Fibroblast of lung (primary cell): ENCODE results near the gene LIN28A. TPM values are rescaled to one million over a fixed set of nuclear protein-coding genes. Genes with fewer than 3 reads are reported as not detected.

Experiments used
- DNase-seq, 2 donors: peaks; one replicate each; pipeline versions ENCODE4 v3.0.0 to v3.0.0-alpha.2; 2010; ENCODE audit warnings: low read depth in 2 of 2
- H2AFZ ChIP-seq: 2 replicates; pipeline ENCODE4 v1.5.1; 2012; ENCODE audit warnings: low read length, control low read depth, inconsistent platforms
- H3K27ac ChIP-seq: 2 replicates; pipeline ENCODE4 v1.5.1; 2011; ENCODE audit warnings: low read length, control low read depth; ENCODE audit not compliant: insufficient read depth
- H3K27me3 ChIP-seq: 2 replicates; pipeline ENCODE4 v1.5.1; 2011; ENCODE audit warnings: mild to moderate bottlenecking, low read length; ENCODE audit not compliant: control insufficient read depth, insufficient read depth
- H3K36me3 ChIP-seq: 2 replicates; pipeline ENCODE4 v1.5.1; 2011; ENCODE audit warnings: low read length; ENCODE audit not compliant: control insufficient read depth, insufficient read depth
- H3K4me1 ChIP-seq: 2 replicates; pipeline ENCODE4 v1.5.1; 2011; ENCODE audit warnings: low read length; ENCODE audit not compliant: control insufficient read depth, insufficient read depth; ENCODE audit errors: extremely low read depth
- H3K4me2 ChIP-seq: 2 replicates; pipeline ENCODE4 v1.5.1; 2011; ENCODE audit warnings: low read length, control low read depth; ENCODE audit not compliant: insufficient read depth; ENCODE audit errors: extremely low read depth
- H3K4me3 ChIP-seq, 4 experiments: fragments of 200-600 bp in 1 of 4; sonication (generic) in 1 of 4; replicated peaks in 1 of 4; 2 replicates each; pipeline ENCODE4 v1.5.1; 2011 to 2016; ENCODE audit warnings: low read length in 4 of 4, low read depth in 3 of 4, mild to moderate bottlenecking in 3 of 4, control low read depth in 2 of 4, inconsistent platforms in 1 of 4, mixed read lengths in 1 of 4; ENCODE audit not compliant: insufficient read depth in 1 of 4; ENCODE audit errors: control extremely low read depth in 1 of 4
- H3K79me2 ChIP-seq: 2 replicates; pipeline ENCODE4 v1.5.1; 2012; ENCODE audit warnings: mild to moderate bottlenecking, low read length, inconsistent platforms; ENCODE audit not compliant: control insufficient read depth, insufficient read depth
- H3K9ac ChIP-seq: 2 replicates; pipeline ENCODE4 v1.5.1; 2011; ENCODE audit warnings: mild to moderate bottlenecking, low read length, control low read depth; ENCODE audit not compliant: insufficient read depth
- H3K9me3 ChIP-seq: 2 replicates; pipeline ENCODE4 v1.5.1; 2012; ENCODE audit warnings: low read depth, low read length; ENCODE audit not compliant: control insufficient read depth, insufficient read depth
- H4K20me1 ChIP-seq: 2 replicates; pipeline ENCODE4 v1.5.1; 2011; ENCODE audit warnings: low read length; ENCODE audit not compliant: control insufficient read depth, insufficient read depth; ENCODE audit errors: extremely low read depth
- EZH2 ChIP-seq: IDR thresholded peaks from 2 replicates; pipeline ENCODE4 v1.5.1; 2012; ENCODE audit warnings: low read length, control low read depth, mild to moderate bottlenecking; ENCODE audit errors: missing control alignments
- polyA plus RNA-seq, 2 donors: library from polyadenylated mRNA; depleted of rRNA in 1 of 2; stranded (reverse) in 1 of 2; unstranded in 1 of 2; fragments of >200 nt; gene quantifications; 2 replicates each; pipeline ENCODE4 v1.2.1, GENCODE V29; 2011 to 2012; ENCODE audit warnings: missing spikeins in 1 of 2
- total RNA-seq: library from RNA; depleted of rRNA; stranded (reverse); fragments of >200 nt; gene quantifications from 2 replicates; pipeline ENCODE4 v1.2.1, GENCODE V29; 2014
- TF ChIP-seq, protein P1 (sequence below), 2 donors: IDR thresholded peaks in 1 of 2; conservative IDR thresholded peaks in 1 of 2; 1 replicate in 1 of 2; 2 replicates in 1 of 2; pipeline ENCODE4 v1.5.1; 2011 to 2012; ENCODE audit warnings: low read length in 2 of 2, control low read depth in 1 of 2, inconsistent platforms in 1 of 2, low read depth in 1 of 2, mild to moderate bottlenecking in 1 of 2

LIN28A gene
- total and polyA plus RNA-seq, 2 donors (not counting 1 experiment from before 2014, with no cell fraction given): 0.09 TPM; not detected in 1

DNA sequence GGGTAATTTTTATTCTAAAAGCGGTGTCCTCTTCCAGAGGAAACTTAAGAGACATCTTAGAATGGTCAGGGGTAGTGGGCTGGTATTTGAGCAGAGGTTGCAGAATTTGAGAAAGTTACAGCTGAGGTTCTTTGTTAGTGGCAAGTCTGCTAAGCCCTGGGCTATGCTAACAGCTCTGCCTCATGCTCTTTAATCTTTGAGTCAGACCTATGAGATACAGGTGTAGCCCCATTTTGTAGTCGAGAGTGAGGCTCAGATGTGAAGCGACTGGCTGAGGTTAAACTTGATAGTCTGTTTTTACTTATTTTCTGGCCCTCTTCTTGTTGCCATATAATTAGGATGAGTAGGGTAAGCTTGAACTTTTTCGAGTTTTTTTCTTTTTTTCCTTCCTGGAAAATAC is 66.3 kb downstream of the LIN28A start:
- H3K36me3 ChIP-seq: peaks cover 7% of the 10 kb centered on the region
- peaks cover 3% of the 10 kb centered on the region for H3K4me1 ChIP-seq
- no peak for DNase-seq
- no peak for TF ChIP-seq EZH2
- TF ChIP-seq, protein P1, sequence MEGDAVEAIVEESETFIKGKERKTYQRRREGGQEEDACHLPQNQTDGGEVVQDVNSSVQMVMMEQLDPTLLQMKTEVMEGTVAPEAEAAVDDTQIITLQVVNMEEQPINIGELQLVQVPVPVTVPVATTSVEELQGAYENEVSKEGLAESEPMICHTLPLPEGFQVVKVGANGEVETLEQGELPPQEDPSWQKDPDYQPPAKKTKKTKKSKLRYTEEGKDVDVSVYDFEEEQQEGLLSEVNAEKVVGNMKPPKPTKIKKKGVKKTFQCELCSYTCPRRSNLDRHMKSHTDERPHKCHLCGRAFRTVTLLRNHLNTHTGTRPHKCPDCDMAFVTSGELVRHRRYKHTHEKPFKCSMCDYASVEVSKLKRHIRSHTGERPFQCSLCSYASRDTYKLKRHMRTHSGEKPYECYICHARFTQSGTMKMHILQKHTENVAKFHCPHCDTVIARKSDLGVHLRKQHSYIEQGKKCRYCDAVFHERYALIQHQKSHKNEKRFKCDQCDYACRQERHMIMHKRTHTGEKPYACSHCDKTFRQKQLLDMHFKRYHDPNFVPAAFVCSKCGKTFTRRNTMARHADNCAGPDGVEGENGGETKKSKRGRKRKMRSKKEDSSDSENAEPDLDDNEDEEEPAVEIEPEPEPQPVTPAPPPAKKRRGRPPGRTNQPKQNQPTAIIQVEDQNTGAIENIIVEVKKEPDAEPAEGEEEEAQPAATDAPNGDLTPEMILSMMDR (conservative IDR thresholded peaks at IDR 0.05 in 1 of 2, IDR thresholded peaks at IDR 0.05 in 1 of 2; ENCODE audit: low read depth in 1 of 2, low read length in 2 of 2): no peak
- H3K9me3 ChIP-seq: no peaks in the 10 kb centered on the region
- H3K27me3 ChIP-seq: no peaks in the 10 kb centered on the region
- H3K79me2 ChIP-seq: peaks cover 18% of the 10 kb centered on the region
- H3K4me2 ChIP-seq: no peak overlapping the region
- H3K4me3 ChIP-seq: no peak overlapping the region
- no peak overlapping the region for H2AFZ ChIP-seq
- peaks cover 1% of the 10 kb centered on the region for H4K20me1 ChIP-seq
- H3K27ac ChIP-seq: no peak overlapping the region
- no peak overlapping the region for H3K9ac ChIP-seq

DNA sequence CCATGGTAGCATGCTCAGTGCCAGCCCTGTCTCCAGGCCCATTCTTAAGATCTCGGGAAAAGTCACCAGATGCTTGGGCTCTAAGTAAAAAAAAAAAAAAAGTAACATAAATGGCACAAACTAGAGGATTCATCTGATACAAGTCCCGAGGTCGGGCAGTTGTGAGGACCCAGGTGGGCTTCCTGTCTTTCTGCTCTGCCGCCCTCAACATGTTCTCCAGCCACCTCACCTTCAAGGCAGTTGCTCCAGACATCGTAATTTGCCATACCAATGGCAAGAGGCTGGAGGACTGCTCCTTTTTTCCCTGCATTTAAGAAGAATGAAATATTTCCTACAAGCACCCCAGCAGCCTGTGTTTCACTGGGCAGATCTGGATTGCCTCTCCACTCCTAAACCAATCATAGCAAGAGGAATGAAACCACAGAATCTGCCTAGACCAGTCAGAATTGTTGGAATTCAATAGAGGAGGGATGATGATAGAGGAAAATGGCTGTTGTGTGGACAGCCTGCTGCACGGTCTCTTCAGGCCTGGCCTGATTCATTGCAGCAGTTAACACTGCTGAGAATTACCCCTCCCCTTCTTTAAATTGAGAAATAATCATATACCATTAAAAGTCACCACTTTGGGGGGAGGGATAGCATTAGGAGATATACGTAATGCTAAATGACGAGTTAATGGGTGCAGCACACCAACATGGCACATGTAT is 67.0 kb downstream of the LIN28A start:
- no peak for TF ChIP-seq EZH2
- TF ChIP-seq, protein P1 (conservative IDR thresholded peaks at IDR 0.05 in 1 of 2, IDR thresholded peaks at IDR 0.05 in 1 of 2; ENCODE audit: low read depth in 1 of 2, low read length in 2 of 2): no peak
- H2AFZ ChIP-seq: no peak overlapping the region
- no peak overlapping the region for H3K4me3 ChIP-seq
- H3K9me3 ChIP-seq: no peaks in the 10 kb centered on the region
- peaks cover 18% of the 10 kb centered on the region for H3K79me2 ChIP-seq
- H3K27me3 ChIP-seq: no peaks in the 10 kb centered on the region
- peak in 1 of 2 donors; percentile 26 for DNase-seq
- H3K27ac ChIP-seq: no peak overlapping the region
- H3K9ac ChIP-seq: no peak overlapping the region
- H3K36me3 ChIP-seq: peaks cover 7% of the 10 kb centered on the region
- H3K4me1 ChIP-seq: peaks cover 3% of the 10 kb centered on the region
- no peak overlapping the region for H3K4me2 ChIP-seq
- peaks cover 1% of the 10 kb centered on the region for H4K20me1 ChIP-seq

DNA sequence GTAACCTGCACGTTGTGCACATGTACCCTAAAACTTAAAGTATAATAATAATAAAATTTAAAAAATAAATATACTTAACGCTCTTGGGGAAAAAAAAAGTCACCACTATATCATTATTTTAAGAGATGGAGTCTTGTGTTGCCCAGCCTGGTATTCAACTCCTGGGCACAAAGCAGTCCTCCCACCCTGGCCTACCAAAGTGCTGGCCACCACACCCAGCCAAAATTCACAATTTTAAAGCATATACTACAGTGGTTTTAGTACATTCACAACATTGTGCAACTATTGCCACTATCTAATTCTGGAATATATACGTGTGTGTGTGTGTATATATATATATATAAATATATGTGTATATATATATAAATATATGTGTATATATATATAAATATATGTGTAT is 67.5 kb downstream of the LIN28A start:
- H3K79me2 ChIP-seq: peaks cover 16% of the 10 kb centered on the region
- no peak overlapping the region for H2AFZ ChIP-seq
- H4K20me1 ChIP-seq: peaks cover 1% of the 10 kb centered on the region
- peaks cover 3% of the 10 kb centered on the region for H3K4me1 ChIP-seq
- H3K4me3 ChIP-seq: no peak overlapping the region
- no peak for DNase-seq
- H3K9ac ChIP-seq: no peak overlapping the region
- H3K27ac ChIP-seq: no peak overlapping the region
- H3K9me3 ChIP-seq: no peaks in the 10 kb centered on the region
- peaks cover 7% of the 10 kb centered on the region for H3K36me3 ChIP-seq
- no peaks in the 10 kb centered on the region for H3K27me3 ChIP-seq
- no peak overlapping the region for H3K4me2 ChIP-seq
- no peak for TF ChIP-seq EZH2
- TF ChIP-seq, protein P1 (conservative IDR thresholded peaks at IDR 0.05 in 1 of 2, IDR thresholded peaks at IDR 0.05 in 1 of 2; ENCODE audit: low read depth in 1 of 2, low read length in 2 of 2): no peak
